B cell (primary cell): ENCODE measurements around the gene NPFFR1. TPM values are rescaled to one million over a fixed set of nuclear protein-coding genes. Genes with fewer than 3 reads are reported as not detected.

ENCODE experiments used
- ATAC-seq: fragments of 200-7000 bp; cut with Tn5 transposase; one replicate; pipeline ENCODE4 v1.10.0; 2021; ENCODE audit warnings: low read depth, mild to moderate bottlenecking, moderate number of reproducible peaks, moderate library complexity
- CTCF ChIA-PET: fragments of 350-600 bp; sonication (Branson Sonifier 250); formaldehyde crosslinking; loops from one replicate; lab custom pipeline; 2021; ENCODE audit warnings: antibody characterized with exemption, inconsistent platforms; lab: Charles Lee
- POLR2A ChIA-PET: fragments of 350-600 bp; sonication (Branson Sonifier 250); formaldehyde crosslinking; loops from one replicate; lab custom pipeline; 2021; ENCODE audit warnings: antibody characterized with exemption; lab: Charles Lee
- DNase-seq: peaks from one replicate; pipeline ENCODE4 v3.0.0; 2013
- H2AFZ ChIP-seq: 2 replicates; pipeline ENCODE4 v1.6.1; 2012; ENCODE audit warnings: mild to moderate bottlenecking, low read depth, low read length; ENCODE audit not compliant: insufficient read depth, poor library complexity, severe bottlenecking
- H3K27ac ChIP-seq, 2 donors: 1 replicate in 1 of 2; 2 replicates in 1 of 2; pipeline ENCODE4 v1.5.1; 2012 to 2013; ENCODE audit warnings: low read length in 2 of 2, mild to moderate bottlenecking in 2 of 2, moderate library complexity in 1 of 2
- H3K27me3 ChIP-seq, 4 experiments: fragments of 200-600 bp in 1 of 4; sonication (generic) in 1 of 4; replicated peaks in 1 of 4; 1 replicate in 2 of 4; 2 replicates in 2 of 4; pipeline versions ENCODE4 v1.6.1 to v1.7.0; 2013 to 2016; ENCODE audit warnings: low read length in 3 of 4, mild to moderate bottlenecking in 2 of 4, mixed read lengths in 1 of 4, moderate library complexity in 1 of 4; ENCODE audit not compliant: insufficient read depth in 4 of 4, control insufficient read depth in 3 of 4; ENCODE audit errors: control extremely low read depth in 1 of 4
- H3K36me3 ChIP-seq, 2 experiments: replicated peaks in 1 of 2; 1 replicate in 1 of 2; 2 replicates in 1 of 2; pipeline versions ENCODE4 v1.6.1 to v1.7.1; 2013; ENCODE audit warnings: low read length in 1 of 2; ENCODE audit not compliant: insufficient read depth in 2 of 2, control insufficient read depth in 1 of 2; ENCODE audit errors: control extremely low read depth in 1 of 2, extremely low read depth in 1 of 2
- H3K4me1 ChIP-seq, 2 donors: fragments of 200-600 bp in 1 of 2; sonication (generic) in 1 of 2; 1 replicate in 1 of 2; 2 replicates in 1 of 2; pipeline versions ENCODE4 v1.5.1 to v1.6.1; 2013 to 2017; ENCODE audit warnings: low read length in 2 of 2; ENCODE audit not compliant: control insufficient read depth in 2 of 2, insufficient read depth in 2 of 2
- H3K4me2 ChIP-seq: replicated peaks from 2 replicates; pipeline ENCODE3; 2012; ENCODE audit warnings: mild to moderate bottlenecking, low read depth, low read length; ENCODE audit not compliant: poor library complexity, severe bottlenecking
- H3K4me3 ChIP-seq, 5 experiments: fragments of 200-600 bp in 1 of 5; sonication (generic) in 1 of 5; 1 replicate in 3 of 5; 2 replicates in 2 of 5; pipeline versions ENCODE4 v1.5.1 to v1.7.0; 2011 to 2016; ENCODE audit warnings: low read length in 4 of 5, mild to moderate bottlenecking in 4 of 5, low read depth in 2 of 5, control low read depth in 1 of 5, moderate library complexity in 1 of 5; ENCODE audit not compliant: insufficient read depth in 1 of 5; ENCODE audit errors: control extremely low read depth in 1 of 5, extremely low read depth in 1 of 5
- H3K79me2 ChIP-seq: fragments of 200-600 bp; sonication (generic); one replicate; pipeline ENCODE4 v1.6.0; 2016; ENCODE audit warnings: low read length; ENCODE audit not compliant: control insufficient read depth, insufficient read depth
- H3K9ac ChIP-seq: fragments of 200-600 bp; sonication (generic); 2 replicates; pipeline ENCODE4 v1.6.1; 2017; ENCODE audit warnings: mild to moderate bottlenecking, low read length, moderate library complexity
- H3K9me3 ChIP-seq, 3 donors: one replicate each; pipeline versions ENCODE4 v1.6.1 to v1.7.1; 2013; ENCODE audit warnings: low read length in 2 of 3; ENCODE audit not compliant: control insufficient read depth in 2 of 3, insufficient read depth in 1 of 3; ENCODE audit errors: control extremely low read depth in 1 of 3
- H4K20me1 ChIP-seq: 2 replicates; pipeline ENCODE4 v1.6.0; 2012; ENCODE audit warnings: mild to moderate bottlenecking, low read length; ENCODE audit not compliant: insufficient read depth, control insufficient read depth, poor library complexity, severe bottlenecking
- H3K27ac Mint-ChIP-seq: one replicate; pipeline ENCODE4 v1.8.0; 2021; ENCODE audit warnings: mixed read lengths
- H3K27me3 Mint-ChIP-seq: one replicate; pipeline ENCODE4 v1.8.0; 2021; ENCODE audit warnings: mixed read lengths
- H3K4me1 Mint-ChIP-seq: one replicate; pipeline ENCODE4 v1.8.0; 2021; ENCODE audit warnings: mixed read lengths
- H3K4me3 Mint-ChIP-seq: one replicate; pipeline ENCODE4 v1.8.0; 2021; ENCODE audit warnings: mixed read lengths
- H3K9me3 Mint-ChIP-seq: one replicate; pipeline ENCODE4 v1.8.0; 2022; ENCODE audit warnings: mixed read lengths; ENCODE audit not compliant: insufficient read depth
- EZH2 ChIP-seq: IDR thresholded peaks from 2 replicates; pipeline ENCODE4 v1.6.1; 2012; ENCODE audit warnings: borderline replicate concordance, low read depth, mild to moderate bottlenecking, moderate library complexity, low read length; ENCODE audit not compliant: insufficient read depth, poor library complexity, severe bottlenecking
- WGBS: methylation state at CpG from one replicate; pipeline ENCODE4 v1.1.5; 2013; ENCODE audit warnings: missing lambda C conversion rate; ENCODE audit not compliant: insufficient coverage; 5-methylcytosine and 5-hydroxymethylcytosine counted together
- intact Hi-C: fragments of 100-400 bp; cut with micrococcal nuclease; formaldehyde crosslinking; loops from one replicate; pipeline ENCODE4 v1.10.0; 2022
- polyA plus RNA-seq: library from polyadenylated mRNA; depleted of rRNA; stranded (reverse); fragments of >200 nt; gene quantifications from 2 replicates; pipeline ENCODE4 v1.2.3, GENCODE V29; 2012
- total RNA-seq, 2 donors: library from RNA; stranded (reverse); fragments of 120-200 nt in 1 of 2; gene quantifications; 1 replicate in 1 of 2; 2 replicates in 1 of 2; pipeline versions ENCODE4 v1.2.3 to v1.2.4, GENCODE V29; 2013 to 2022
- TF ChIP-seq, protein P1 (sequence below): fragments of 200-600 bp; IDR thresholded peaks from one replicate; pipeline ENCODE4 v1.8.0; 2022; ENCODE audit warnings: antibody characterized with exemption, mild to moderate bottlenecking

Gene NPFFR1
- total and polyA plus RNA-seq, 2 donors (not counting 1 experiment from before 2014, with no cell fraction given) = not detected

DNA sequence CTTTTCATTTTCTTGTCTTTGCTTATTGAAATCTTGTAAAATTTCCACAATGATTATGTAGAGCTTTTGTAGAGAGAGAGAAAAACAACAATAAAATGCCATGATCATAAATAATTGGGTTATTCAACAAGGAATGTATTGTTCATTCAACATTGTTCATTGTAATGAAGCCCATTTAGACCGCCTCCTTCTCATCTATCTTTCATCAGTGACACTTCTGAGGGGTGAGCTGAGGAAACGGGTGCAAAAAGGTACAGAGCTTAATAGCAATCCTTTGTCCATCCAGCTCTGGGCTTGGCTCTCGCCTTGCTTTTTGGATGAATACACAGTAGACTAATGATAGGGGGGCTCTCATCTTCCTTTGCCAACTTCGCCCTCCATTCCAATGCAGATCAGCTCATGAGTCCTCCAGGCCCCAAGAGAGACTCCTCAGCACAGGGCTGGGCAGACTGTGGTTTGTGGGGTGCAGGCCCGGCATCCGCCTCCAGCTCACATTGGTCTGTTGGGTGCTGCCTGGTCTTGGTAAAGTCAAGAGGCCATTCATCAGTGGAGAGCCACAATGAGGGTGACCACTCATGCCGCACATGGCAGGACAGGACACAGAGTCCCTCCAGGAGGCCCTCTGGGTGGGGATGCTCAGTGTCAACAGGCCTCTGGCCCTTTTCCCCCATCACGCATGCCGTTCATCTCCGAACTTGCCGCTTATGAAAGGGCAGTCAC, 32.7 kb downstream of the NPFFR1 start:
- Histone ChIP-seq H3K4me3 (no peak overlapping the region), H3K9me3 (peaks cover 0 to 7% (median 0%) of the 10 kb centered on the region in 3 donors), H4K20me1 (no peaks in the 10 kb centered on the region), H3K9ac (no peak overlapping the region), H3K27ac (no peak overlapping the region), H2AFZ (no peak overlapping the region), H3K4me1 (peaks cover 11 to 15% of the 10 kb centered on the region in 2 donors), H3K27me3 (peaks cover 0 to 35% (median 11%) of the 10 kb centered on the region in 4 experiments), H3K36me3 (no peaks in the 10 kb centered on the region), H3K79me2 (no peaks in the 10 kb centered on the region), H3K4me2 (no peak overlapping the region)
- TF ChIP-seq, protein P1, sequence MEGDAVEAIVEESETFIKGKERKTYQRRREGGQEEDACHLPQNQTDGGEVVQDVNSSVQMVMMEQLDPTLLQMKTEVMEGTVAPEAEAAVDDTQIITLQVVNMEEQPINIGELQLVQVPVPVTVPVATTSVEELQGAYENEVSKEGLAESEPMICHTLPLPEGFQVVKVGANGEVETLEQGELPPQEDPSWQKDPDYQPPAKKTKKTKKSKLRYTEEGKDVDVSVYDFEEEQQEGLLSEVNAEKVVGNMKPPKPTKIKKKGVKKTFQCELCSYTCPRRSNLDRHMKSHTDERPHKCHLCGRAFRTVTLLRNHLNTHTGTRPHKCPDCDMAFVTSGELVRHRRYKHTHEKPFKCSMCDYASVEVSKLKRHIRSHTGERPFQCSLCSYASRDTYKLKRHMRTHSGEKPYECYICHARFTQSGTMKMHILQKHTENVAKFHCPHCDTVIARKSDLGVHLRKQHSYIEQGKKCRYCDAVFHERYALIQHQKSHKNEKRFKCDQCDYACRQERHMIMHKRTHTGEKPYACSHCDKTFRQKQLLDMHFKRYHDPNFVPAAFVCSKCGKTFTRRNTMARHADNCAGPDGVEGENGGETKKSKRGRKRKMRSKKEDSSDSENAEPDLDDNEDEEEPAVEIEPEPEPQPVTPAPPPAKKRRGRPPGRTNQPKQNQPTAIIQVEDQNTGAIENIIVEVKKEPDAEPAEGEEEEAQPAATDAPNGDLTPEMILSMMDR = no peak
- no peak for TF ChIP-seq EZH2
- intact Hi-C loops = no loop called here
- ATAC-seq (no peak), DNase-seq (no peak)
- H3K9me3 Mint-ChIP-seq = no peaks in the 10 kb centered on the region
- POLR2A ChIA-PET = no interaction called here
- H3K27ac Mint-ChIP-seq = no peak overlapping the region
- peaks cover 9% of the 10 kb centered on the region for H3K4me1 Mint-ChIP-seq
- CTCF ChIA-PET = interaction anchor here (0.6 to 1.2 kb wide), 2 partner anchors 96 to 113 kb away, joined by 3 to 7 read pairs; no protein-coding TSS in a partner anchor
- H3K27me3 Mint-ChIP-seq = peaks cover 45% of the 10 kb centered on the region
- WGBS = 91% methylated on average over 7 of the region's 11 CpGs
- no peak overlapping the region for H3K4me3 Mint-ChIP-seq

DNA sequence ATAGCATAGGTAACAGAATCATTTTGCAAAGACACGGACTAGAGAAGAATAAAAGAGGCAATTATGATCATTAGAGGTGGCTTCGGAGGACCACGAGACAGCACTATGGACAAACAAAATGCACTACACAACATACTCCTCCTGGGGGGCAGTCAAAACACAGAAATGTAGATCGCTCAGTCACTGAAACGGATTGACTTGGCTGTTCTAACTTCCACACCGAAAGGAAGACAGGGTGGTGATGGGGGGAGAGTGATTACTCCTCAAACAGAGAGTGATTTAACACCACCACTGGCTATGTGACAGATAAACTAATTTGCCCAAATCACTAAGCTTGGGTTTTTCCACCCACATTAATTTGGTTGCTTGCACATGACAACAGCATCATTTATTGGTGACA, 36.4 kb downstream of the NPFFR1 start:
- DNase-seq = no peak
- POLR2A ChIA-PET = no interaction called here
- Mint-ChIP-seq H3K4me3 (no peak overlapping the region), H3K4me1 (no peaks in the 10 kb centered on the region), H3K27me3 (peaks cover 36% of the 10 kb centered on the region), H3K27ac (no peak overlapping the region), H3K9me3 (no peaks in the 10 kb centered on the region)
- H3K36me3 ChIP-seq = no peaks in the 10 kb centered on the region
- H3K4me1 ChIP-seq = no peaks in the 10 kb centered on the region
- H3K27ac ChIP-seq = no peak overlapping the region
- no peaks in the 10 kb centered on the region for H4K20me1 ChIP-seq
- whole genome bisulfite sequencing = no CpG with 5 or more reads among the region's 6 CpGs
- no peak overlapping the region for H2AFZ ChIP-seq
- TF ChIP-seq, protein P1 = no peak
- no peak for TF ChIP-seq EZH2
- H3K4me3 ChIP-seq = no peak overlapping the region
- intact Hi-C loops = no loop called here
- peaks cover 0 to 4% (median 1%) of the 10 kb centered on the region in 3 donors for H3K9me3 ChIP-seq
- no peak overlapping the region for H3K4me2 ChIP-seq
- no peaks in the 10 kb centered on the region for H3K79me2 ChIP-seq
- no peak for ATAC-seq
- CTCF ChIA-PET = interaction anchor here (1.4 kb wide), 1 partner anchor 26 kb away, joined by 3 read pairs; no protein-coding TSS in a partner anchor
- peaks cover 0 to 6% (median 0%) of the 10 kb centered on the region in 4 experiments for H3K27me3 ChIP-seq
- H3K9ac ChIP-seq = no peak overlapping the region
